NCI-H524 treated with DMSO at 0.1 percent for 48 hours (cell line): ENCODE data around the gene FRMPD1.
"Not testable (repeated sequence)": the region's sequence is repeated elsewhere in the genome, so short reads cannot be mapped to it uniquely, and the experiment has no call there.

Experiments
- DNase-seq: peaks from one replicate; lab custom pipeline; 2025; lab: John Stamatoyannopoulos, UW

Gene FRMPD1

GRCh38 chr9:37650873-37651768, at the start of gene FRMPD1:
TSS of gene FRMPD1 (plus strand) at chr9:37650954. CDS start at chr9:37692642, 41,688 bp downstream.
- DNase-seq, result no peak

- DNase-seq, result not testable (repeated sequence)
Observed at GRCh38 chr9:37602061-37602460, 48.7 kb upstream of the FRMPD1 start.

GRCh38 chr9:37602817-37603216, 47.9 kb upstream of the FRMPD1 start:
- DNase-seq, result no peak

- no peak for DNase-seq
Observed at GRCh38 chr9:37604296-37604695, 46.5 kb upstream of the FRMPD1 start.

- no peak for DNase-seq
Observed at GRCh38 chr9:37608250-37608649, 42.5 kb upstream of the FRMPD1 start.

- no peak for DNase-seq
Observed at GRCh38 chr9:37609735-37610397, 40.9 kb upstream of the FRMPD1 start.

- DNase-seq, result no peak
Observed at GRCh38 chr9:37611014-37611413, 39.7 kb upstream of the FRMPD1 start.

GRCh38 chr9:37611961-37612360, 38.8 kb upstream of the FRMPD1 start:
- DNase-seq, result no peak

- no peak for DNase-seq
Observed at GRCh38 chr9:37617161-37617560, 33.6 kb upstream of the FRMPD1 start.

- no peak for DNase-seq
Observed at GRCh38 chr9:37617832-37618231, 32.9 kb upstream of the FRMPD1 start.

- peak; percentile 39 for DNase-seq
Observed at GRCh38 chr9:37618817-37619216, 31.9 kb upstream of the FRMPD1 start.

- DNase-seq, result no peak
Observed at GRCh38 chr9:37619806-37620205, 30.9 kb upstream of the FRMPD1 start.

GRCh38 chr9:37620396-37620795, 30.4 kb upstream of the FRMPD1 start:
- DNase-seq, result no peak

- peak; percentile 87 for DNase-seq
Observed at GRCh38 chr9:37621273-37622121, 29.3 kb upstream of the FRMPD1 start.

GRCh38 chr9:37622462-37622861, 28.3 kb upstream of the FRMPD1 start:
- DNase-seq, result no peak

GRCh38 chr9:37623267-37623666, 27.5 kb upstream of the FRMPD1 start:
- no peak for DNase-seq

GRCh38 chr9:37624073-37624472, 26.7 kb upstream of the FRMPD1 start:
- no peak for DNase-seq

- no peak for DNase-seq
Observed at GRCh38 chr9:37625036-37625757, 25.6 kb upstream of the FRMPD1 start.

- no peak for DNase-seq
Observed at GRCh38 chr9:37625758-37626147, 25.0 kb upstream of the FRMPD1 start.

GRCh38 chr9:37626708-37627292, 24.0 kb upstream of the FRMPD1 start:
- DNase-seq, result no peak

GRCh38 chr9:37632479-37632878, 18.3 kb upstream of the FRMPD1 start:
- DNase-seq, result no peak
